Fibroblast of upper back skin (primary cell): Measurements from ENCODE around the gene WDR4.
"Not testable (repeated sequence)": the region's sequence is repeated elsewhere in the genome, so short reads cannot be mapped to it uniquely, and the experiment has no call there.

Experiments used
- DNase-seq: peaks from one replicate; pipeline ENCODE4 v3.0.0-alpha.2; 2013

WDR4 gene, protein sequence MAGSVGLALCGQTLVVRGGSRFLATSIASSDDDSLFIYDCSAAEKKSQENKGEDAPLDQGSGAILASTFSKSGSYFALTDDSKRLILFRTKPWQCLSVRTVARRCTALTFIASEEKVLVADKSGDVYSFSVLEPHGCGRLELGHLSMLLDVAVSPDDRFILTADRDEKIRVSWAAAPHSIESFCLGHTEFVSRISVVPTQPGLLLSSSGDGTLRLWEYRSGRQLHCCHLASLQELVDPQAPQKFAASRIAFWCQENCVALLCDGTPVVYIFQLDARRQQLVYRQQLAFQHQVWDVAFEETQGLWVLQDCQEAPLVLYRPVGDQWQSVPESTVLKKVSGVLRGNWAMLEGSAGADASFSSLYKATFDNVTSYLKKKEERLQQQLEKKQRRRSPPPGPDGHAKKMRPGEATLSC

DNA sequence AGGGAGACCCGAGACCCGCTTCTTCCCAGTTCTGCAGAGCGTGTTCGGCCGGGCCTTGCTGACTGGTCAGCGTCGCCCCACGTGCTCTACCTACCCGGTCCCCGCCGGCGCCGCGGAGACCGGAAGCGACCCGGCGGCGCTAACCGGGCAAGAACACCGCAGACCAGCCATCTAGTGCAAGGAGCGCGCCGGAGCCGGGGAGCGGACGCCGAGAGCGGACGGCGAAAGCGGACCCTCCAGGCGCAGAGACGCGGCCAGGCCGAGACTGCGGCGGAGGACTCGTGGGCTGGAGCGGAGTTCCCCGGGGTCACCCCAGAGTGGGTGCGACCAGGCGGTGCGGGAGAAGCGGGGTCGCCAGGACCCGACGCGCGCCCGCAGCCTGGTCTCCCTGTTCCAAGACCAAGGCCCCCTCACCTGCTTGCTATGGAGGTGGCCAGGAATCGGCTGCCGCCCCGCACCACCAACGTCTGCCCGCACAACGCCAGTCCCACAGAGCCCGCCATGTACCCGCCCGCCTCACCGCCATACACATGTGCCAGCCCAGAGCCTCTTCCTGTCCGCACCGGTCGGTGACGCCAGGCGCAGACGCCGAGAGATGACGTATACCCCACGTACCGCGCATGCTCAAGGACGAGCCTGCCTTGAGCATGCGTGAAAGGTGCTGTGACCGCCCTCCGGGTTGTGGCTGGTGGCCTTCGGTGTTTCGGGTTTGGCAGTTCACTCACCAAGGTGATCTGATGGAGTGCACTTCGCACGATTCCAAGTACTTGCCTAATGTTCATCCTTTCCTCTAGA lies at the start of gene WDR4:
Gene WDR4, minus strand, starts transcription at position 547 of the 795 bp plus-strand sequence. Its CDS starts 44 bp downstream, at position 503.
- DNase-seq: peak; percentile 97

DNA sequence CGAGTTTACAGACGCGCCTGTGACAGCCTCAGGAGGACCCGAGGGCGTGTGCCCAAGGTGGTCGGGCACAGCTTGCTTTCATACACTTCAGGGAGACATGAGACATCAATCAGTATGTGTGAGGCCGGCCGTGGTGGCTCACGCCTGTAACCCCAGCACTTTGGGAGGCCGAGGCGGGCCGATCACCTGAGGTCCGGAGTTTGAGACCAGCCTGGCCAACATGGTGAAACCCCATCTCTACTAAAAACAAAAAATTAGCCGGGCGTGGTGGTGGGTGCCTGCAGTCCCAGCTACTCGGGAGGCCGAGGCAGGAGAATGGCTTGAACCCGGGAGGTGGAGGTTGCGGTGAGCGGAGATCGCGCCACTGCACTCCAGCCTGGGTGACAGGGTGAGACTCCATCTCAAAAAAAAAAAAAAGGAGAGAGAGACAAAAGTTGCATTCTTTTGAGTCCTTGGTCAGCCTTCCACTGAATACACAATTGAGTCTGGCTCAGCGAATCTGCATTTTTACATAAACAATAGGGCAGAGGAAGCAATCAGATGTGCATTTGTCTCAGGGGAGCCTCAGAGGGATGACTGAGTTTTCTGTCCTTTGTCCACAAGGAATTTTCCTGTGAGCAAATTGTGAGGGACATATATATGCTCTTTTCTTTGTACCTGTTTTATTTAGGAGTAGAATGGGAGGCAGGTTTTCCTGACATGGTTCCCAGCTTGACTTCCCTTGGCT lies 48.3 kb upstream of the WDR4 start:
- DNase-seq: not testable (repeated sequence)

DNA sequence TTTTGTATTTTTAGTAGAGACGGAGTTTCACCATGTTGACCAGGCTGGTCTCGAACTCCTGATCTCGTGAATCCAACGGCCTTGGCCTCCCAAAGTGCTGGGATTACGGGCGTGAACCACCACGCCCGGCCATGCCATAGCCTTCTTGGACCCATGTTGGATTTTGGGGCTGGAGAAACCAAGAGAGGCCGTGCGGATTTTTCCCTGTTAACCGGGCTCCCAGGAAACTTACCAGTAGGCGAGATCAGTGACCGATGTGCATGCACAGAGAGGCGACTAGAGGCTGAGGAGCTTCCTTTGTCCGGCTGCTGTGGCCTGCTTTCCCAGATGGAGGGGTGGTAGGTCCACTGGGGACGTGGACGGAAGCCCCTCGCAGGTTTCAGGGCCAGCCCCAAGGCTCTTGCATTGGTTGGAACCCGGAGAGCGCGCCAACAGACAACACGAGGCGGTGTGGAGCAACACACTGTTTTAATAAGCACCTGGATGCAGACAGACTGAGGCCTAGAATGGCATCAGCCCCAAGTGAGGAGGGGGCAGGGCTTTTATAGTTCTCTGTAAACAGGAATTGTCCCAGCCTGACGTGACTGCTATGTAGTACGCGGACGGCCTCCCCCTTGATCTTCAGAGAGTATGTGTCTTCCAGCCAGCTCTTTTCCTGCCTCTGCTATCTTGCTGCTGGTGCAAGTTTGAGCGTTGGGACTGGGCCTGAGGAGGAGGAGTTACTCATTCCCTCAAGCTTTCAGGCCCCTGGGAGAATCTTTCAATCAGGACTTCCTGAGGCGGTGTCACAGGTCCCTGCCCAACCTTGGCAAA lies 46.0 kb upstream of the WDR4 start, which contains the start of gene ERVH48-1:
Gene ERVH48-1, minus strand, starts transcription at position 517 of the 813 bp plus-strand sequence. CDS start 6,624 bp downstream, outside the sequence.
- no peak for DNase-seq

DNA sequence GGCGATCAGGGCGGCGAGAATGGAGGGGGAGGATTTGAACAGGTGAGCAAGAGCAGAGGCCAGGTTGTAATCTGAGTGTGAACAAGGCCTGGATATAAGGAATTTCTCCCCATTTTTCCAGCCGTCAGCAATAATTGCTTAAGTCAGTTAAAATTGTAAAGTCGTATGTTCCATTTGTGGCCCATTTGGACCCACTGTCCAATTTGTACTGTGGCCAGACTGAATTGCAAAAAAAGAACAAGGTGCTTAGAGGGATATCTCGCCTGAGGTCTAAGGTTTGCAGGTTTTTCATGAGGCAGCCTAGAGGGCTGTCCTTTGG lies 45.1 kb upstream of the WDR4 start:
- no peak for DNase-seq

DNA sequence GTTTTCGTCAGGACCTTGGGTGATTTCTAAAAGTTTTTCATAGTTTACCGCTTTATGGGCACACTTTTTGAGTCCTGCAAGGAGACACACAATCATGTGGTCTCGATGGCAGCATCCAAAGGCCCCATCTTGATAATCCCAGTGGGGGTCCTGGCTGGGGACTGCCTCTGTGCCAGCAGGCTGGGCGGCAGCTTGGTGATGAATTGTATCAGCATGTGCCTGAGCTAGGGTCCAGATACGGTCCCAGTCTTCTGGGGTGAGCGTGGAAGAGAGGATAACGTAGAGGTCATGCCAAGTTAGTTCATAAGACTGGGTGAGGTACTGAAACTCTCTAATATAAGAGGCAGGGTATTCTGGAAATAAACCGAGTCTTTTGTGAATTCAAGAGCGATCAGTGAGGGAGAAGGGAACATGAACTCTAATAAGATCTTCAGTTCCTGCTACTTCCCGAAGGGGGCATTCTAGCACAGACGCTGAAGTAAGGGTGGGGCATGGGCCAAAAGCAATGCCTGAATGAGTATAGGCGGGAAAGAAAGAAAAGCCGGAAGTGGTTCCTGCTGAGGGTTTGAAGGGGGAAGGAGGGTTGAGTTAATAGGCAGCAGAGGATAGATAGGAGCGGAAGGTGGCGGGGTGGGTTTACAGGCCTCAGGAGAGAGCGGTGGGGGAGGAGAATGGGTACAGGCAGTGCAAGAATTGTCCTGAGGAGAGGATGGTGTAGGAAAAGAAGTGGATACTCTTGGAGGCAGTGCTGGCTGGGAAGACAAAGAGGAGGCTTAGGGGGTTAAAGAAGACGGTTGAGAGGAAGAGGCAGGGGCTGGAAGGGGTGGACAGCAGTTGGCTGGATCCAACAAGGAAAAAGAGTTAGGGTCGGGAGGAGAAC lies 44.5 kb upstream of the WDR4 start:
- DNase-seq: peak; percentile 94

DNA sequence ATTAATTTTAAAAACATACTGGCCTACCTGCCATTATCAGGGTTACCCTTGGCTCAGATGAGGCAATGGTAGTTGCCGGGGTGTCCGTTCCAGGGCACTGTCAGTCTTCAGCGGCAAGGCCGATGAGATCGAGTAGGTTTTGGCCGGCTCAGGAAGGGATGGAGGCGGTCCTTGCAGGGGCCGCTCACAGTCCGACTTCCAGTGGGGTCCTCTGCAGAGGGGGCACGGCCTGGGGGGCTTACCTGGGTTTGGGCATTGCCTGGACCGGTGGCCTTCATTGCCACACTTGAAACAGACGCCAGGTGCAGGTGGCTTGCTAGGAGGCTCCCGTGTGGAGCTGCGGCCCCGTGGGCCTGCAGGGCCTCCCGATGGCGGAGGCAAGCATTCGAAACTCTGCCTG lies 43.6 kb upstream of the WDR4 start:
- no peak for DNase-seq

DNA sequence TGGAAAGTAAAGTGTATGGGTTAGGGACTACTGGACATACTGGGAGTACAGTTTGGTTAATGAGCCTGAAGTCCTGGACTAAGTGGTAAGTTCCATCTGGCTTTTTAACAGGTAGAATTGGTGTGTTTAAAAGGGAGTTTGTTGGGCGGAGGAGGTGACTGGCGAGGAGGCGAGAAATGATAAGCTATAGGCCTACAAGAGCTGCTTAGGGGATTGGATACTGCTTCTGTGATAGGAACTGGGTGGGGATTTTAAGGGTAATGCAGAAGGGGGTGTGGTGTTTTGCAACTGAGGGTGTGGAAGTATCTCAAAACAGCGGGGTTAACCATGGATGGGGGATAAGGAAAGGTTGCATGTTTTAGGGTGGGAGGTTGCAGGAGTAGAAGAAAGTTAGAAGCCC lies 42.6 kb upstream of the WDR4 start:
- no peak for DNase-seq

DNA sequence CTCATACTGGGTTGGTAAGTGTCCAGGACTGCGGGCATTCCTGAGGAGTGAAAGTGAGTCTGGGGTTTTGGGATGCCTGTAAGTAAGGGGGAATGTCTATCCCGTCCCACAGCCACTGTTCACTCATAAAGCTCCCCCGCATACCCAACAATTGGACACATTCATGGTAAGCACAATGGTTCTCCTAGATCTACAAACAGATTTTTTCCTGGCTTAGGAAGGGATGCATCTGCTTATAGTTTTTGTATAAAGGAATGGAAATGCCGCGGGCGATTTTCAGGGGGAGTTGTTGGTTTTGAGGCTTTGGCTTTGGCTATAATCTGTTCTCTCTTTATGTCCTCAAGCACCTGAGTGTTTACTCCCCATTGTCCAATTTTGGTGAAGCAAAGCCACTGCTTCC lies 39.0 kb upstream of the WDR4 start:
- DNase-seq: no peak

DNA sequence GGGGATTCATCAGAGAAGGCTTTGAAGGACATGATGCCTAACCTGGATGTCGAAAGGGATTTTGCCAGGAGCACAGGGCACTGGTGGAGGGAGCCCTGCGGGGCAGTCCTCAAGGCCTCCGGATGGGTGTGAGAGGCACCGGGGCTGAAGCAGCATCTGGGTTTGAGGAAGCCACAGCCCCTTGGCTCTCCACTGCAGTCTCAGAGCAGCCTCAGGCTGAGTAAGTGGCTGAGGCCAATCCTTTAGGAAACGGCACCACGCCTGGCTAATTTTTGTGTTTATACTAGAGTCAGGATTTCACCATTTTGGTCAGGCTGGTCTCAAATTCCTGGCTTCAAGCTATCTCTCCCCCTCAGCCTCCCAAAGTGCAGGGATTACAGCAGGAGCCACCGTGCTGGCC lies 34.1 kb upstream of the WDR4 start:
- DNase-seq: no peak

DNA sequence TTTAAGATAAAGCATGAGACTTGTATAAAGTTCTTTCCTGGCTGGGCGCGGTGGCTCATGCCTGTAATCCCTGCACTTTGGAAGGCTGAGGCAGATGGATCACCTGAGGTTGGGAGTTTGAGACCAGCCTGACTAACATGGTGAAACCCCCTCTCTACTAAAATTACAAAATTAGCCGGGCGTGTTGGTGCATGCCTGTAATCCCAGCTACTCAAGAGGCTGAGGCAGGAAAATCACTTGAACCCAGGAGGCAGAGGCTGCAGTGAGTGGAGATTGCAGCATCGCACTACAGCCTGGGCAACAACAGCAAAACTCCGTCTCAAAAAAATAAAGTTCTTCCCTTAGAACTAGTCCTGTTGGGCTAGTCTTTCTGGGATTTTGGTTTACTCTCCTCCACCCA lies 32.6 kb upstream of the WDR4 start:
- DNase-seq: not testable (repeated sequence)

DNA sequence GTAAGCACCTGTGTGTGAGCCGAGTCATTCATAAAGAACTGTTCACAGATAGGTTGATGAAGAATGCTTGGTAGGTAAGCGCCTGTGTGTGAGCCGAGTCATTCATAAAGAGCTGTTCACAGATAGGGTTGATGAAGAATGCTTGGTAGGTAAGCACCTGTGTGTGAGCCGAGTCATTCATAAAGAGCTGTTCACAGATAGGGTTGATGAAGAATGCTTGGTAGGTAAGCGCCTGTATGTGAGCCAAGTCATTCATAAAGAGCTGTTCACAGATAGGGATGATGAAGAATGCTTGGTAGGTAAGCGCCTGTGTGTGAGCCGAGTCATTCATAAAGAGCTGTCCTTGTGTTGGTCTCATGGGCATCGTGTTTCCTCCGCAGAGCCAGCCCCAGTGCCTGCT lies 29.1 kb upstream of the WDR4 start:
- DNase-seq: not testable (repeated sequence)

DNA sequence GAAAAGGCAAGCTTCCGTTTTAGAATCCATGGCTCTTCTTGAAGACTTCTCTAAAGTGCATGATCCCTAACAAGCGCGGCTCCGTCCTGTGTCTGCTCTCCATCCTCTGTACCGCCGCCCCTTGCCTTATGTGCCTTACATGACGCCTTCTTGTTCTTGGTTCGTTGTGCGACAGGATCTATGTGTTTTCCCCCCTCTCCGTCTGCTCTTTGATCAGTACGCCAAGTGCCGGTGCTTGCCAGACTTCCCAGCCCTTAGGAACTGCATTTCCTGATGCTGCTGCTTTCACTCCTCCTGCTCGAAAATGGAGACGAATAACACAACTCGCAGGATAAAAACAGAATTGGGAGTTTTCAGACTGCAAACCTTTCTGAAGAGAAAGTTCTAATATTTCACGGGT lies 26.9 kb upstream of the WDR4 start:
- no peak for DNase-seq

DNA sequence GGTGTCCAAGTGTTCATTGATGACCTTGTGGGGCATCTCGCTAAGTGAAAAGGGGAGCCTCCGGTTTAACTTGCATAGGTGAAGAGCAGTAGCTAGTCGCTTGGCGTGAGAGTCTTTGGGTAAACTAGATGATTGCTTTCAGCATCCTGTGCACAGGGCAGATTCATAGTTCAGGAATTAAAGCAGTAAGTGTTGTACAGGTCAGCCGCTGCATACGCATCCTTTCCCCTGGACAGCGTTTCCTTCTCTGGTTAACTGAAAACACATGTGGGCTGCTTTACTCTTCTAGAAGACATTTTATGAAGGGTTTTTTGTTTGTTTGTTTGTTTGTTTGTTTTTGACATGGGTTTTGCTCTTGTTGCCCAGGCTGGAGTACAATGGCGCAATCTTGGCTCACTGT lies 25.9 kb upstream of the WDR4 start:
- peak; percentile 47 for DNase-seq

DNA sequence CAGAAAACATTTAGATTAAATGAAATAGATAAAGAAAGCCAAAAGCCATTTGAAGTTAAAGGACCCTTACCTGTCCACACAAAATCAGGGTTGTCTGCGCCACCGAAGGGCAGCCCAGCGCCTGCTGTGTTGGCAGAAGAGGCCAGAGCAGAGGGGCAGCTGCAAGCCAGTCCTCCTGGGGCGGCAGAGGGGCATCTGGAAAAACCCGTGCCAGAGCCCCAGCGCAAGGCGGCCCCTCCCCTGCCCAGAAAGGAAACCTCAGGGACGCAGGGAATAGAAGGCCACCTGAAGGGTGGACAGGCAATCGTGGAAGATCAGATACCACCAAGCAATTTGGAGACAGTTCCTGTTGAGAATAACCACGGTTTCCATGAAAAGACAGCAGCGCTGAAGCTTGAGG lies 24.5 kb upstream of the WDR4 start:
- DNase-seq: no peak

DNA sequence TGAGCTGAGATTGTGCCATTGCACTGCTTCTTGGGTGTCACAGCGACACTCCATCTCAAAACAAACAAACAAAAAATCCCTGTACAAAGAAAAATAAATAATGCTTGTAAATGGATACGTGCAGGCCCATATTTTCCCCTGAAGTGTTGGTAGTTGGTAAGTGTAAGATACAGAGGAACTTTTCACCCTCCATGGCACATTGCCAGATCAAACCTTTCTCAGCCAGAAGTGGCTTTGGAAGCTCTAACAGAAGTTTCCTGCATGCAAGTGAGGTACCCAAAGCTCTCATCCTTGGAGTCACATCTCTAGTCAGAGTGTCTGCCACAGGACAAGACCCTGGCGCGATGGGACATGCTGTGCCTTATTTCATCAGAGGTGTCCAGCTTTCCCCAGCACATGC lies 21.1 kb upstream of the WDR4 start:
- no peak for DNase-seq

DNA sequence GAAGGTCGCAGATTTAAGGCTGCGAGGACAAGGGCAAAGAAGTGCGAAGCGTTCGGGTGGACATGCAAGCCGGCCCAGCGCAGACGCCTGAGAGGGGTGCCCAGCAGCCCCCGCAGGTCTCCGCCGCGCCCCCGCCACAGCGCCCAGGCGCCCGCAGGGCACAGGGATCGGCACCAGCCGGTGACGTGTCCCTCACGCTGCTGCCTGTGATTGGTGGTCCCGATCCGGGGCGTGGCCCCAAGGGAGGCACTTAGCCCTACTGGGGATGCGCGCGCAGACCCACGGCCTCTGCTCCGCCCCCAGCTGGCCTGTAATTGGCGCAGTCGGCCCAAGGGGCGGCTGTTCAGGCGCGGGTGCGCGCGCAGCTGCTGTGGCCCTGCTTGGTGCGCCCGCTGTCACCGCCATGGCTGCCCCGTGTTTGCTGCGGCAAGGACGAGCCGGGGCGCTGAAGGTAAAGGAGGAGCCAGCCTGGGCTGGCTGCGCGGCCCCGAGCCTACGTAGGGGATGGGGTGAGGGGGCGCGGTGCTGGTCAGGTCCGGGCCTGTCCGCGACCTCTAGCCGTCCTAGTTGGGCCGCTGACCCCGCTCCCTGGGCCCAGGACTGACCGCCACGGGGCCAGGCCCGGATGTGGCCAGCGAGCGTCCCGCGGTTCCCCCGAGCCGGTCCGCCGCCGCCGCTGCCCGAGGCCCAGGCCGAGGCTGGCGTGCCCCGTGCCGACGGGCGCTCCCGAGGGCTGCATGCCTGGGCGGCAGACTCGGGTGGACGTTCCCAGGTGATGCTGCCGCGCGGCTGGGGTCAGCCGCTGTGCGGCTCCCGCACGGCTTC lies 13.8 kb upstream of the WDR4 start, which contains the start of gene NDUFV3:
Gene NDUFV3, plus strand, starts transcription at position 379 of the 825 bp plus-strand sequence. Its CDS starts 25 bp downstream, at position 404.
- DNase-seq: peak; percentile 98

DNA sequence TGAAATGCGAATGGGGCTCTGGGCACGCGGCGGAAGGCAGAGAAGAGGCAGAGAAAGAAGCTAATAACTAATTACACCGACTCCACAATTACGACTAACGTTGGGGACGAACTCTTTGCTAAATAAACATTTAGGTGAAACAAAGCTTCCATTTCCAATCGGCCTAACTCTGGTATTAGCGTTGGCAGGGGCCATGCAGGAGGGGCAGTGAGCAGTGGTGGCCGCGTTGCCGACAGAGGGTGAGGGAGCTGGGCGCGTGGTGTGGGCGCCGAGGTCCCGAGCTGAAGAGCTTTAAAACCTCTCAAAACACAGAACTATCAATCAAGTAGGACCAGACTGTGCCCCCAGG lies 13.2 kb upstream of the WDR4 start:
- no peak for DNase-seq

DNA sequence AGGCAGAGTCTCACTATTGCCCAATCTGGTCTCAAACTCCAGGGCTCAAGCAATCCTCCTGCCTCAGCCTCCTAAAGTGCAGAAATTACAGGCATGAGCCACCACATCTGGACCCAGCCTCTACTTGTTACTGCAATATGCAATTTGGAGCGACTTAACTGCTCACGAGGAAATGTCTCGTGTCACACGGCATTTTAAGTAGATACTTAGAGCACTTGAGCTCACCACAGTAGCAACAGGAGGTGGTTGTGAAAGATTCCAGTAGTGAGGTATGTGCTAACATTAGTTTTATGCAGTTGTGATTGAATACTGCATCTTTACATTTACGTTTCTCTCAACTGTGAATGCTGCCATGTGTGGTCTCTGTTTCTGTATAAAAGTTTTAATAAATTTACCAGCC lies 8.0 kb upstream of the WDR4 start:
- no peak for DNase-seq

DNA sequence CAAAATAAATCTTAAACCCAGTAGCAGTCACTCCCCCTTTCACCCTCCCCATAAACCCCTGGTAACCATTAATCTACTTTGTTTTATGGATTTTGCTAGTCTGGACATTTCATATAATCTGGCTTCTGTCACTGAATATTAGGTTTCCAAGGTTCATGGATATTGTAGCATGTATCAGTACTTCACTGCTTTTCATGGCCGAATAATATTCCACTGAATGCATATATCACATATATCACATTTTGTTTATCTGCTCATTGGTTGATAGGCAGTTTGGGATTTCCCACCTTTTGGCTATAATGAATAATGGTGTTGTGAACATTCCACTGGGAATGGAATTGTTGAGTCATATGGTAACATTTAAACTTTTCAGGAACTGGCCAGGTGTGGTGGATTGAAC lies 4.6 kb upstream of the WDR4 start:
- no peak for DNase-seq

DNA sequence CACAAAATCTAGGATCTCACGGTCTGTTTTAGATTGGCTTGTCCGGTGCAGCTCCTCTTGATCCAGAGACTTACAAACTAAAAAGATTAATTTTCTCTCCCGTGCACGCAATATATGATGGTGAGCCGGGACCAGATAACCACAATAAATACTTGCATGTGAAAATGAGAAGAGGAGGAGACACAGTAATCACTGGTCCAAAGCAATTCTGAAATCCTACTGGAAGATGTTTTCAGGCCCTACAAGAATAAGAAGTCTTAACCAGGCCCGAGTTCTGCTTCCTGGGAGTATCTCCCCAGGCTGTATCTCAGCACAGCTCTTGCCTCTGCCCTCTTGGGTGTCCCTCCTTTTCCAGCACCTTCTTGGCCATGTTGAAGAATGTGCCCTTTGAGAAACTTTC lies 1.0 kb upstream of the WDR4 start:
- no peak for DNase-seq

DNA sequence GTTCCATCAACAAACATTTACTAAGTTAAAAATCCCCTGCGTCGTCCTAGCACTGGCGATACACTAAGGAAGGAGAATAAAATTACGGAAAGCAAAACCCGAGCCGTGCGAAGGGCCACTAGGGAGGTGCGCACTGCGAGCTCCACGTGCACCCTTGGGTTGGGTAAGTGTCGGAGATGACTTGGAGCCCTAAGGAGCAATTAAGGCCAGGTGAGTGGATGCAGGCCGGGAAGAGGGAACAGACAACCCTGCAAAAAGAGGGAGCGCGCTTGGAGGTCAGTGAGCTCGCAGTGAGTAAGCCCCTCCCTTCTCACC lies 704 bp downstream of the WDR4 start:
- no peak for DNase-seq
